HFFc6 (cell line): ENCODE measurements around the gene SH3PXD2A. TPM values are rescaled to one million over a fixed set of nuclear protein-coding genes. Genes with fewer than 3 reads are reported as not detected.

Experiments used
- DNase-seq: peaks from one replicate; pipeline ENCODE4 v3.0.0-alpha.2; 2018
- H3K27ac Mint-ChIP-seq: 2 replicates; pipeline ENCODE4 v1.8.0; 2020; ENCODE audit warnings: mild to moderate bottlenecking, mixed read lengths
- H3K27me3 Mint-ChIP-seq: 2 replicates; pipeline ENCODE4 v1.8.0; 2021; ENCODE audit warnings: mild to moderate bottlenecking, moderate library complexity, mixed read lengths; ENCODE audit not compliant: insufficient read depth
- H3K36me3 Mint-ChIP-seq: 2 replicates; pipeline ENCODE4 v1.8.0; 2021; ENCODE audit warnings: low read depth, mixed read lengths
- H3K4me1 Mint-ChIP-seq: 2 replicates; pipeline ENCODE4 v1.8.0; 2020; ENCODE audit warnings: low read depth, mixed read lengths
- H3K4me3 Mint-ChIP-seq: 2 replicates; pipeline ENCODE4 v1.8.0; 2020; ENCODE audit warnings: mild to moderate bottlenecking, moderate library complexity, mixed read lengths
- H3K9me3 Mint-ChIP-seq: 2 replicates; pipeline ENCODE4 v1.8.0; 2020; ENCODE audit warnings: mild to moderate bottlenecking, mixed read lengths
- total RNA-seq, 6 experiments: library from RNA; stranded (reverse); fragmentation: NEBNext Ultra II Directional; extraction: Animal tissue kit (Norgen Biotek cat#: 25700); gene quantifications; 2 replicates in 1 of 6; 3 replicates in 5 of 6; pipeline ENCODE4 v1.2.3, GENCODE V29; 2021
- TF ChIP-seq, protein P1 (sequence below): fragments of 200-600 bp; sonication (generic); IDR thresholded peaks from 2 replicates; pipeline ENCODE4 v1.5.0; 2021; ENCODE audit warnings: antibody characterized with exemption, mild to moderate bottlenecking

SH3PXD2A gene
- total RNA-seq, 6 experiments from 2014 or later: 75.5 to 113 (median 81.1) TPM

- no peak for DNase-seq
- Mint-ChIP-seq H3K27ac (no peak overlapping the region), H3K4me1 (peaks cover 9% of the 10 kb centered on the region), H3K36me3 (peaks cover 8% of the 10 kb centered on the region), H3K4me3 (no peak overlapping the region), H3K27me3 (peaks cover 5% of the 10 kb centered on the region; the same call in 1 of the 2 replicates), H3K9me3 (no peaks in the 10 kb centered on the region)
- TF ChIP-seq, protein P1, sequence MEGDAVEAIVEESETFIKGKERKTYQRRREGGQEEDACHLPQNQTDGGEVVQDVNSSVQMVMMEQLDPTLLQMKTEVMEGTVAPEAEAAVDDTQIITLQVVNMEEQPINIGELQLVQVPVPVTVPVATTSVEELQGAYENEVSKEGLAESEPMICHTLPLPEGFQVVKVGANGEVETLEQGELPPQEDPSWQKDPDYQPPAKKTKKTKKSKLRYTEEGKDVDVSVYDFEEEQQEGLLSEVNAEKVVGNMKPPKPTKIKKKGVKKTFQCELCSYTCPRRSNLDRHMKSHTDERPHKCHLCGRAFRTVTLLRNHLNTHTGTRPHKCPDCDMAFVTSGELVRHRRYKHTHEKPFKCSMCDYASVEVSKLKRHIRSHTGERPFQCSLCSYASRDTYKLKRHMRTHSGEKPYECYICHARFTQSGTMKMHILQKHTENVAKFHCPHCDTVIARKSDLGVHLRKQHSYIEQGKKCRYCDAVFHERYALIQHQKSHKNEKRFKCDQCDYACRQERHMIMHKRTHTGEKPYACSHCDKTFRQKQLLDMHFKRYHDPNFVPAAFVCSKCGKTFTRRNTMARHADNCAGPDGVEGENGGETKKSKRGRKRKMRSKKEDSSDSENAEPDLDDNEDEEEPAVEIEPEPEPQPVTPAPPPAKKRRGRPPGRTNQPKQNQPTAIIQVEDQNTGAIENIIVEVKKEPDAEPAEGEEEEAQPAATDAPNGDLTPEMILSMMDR: no peak
Observed at GRCh38 chr10:103724771-103725170, 130.6 kb downstream of the SH3PXD2A start.

- peaks cover 8% of the 10 kb centered on the region for H3K36me3 Mint-ChIP-seq
- H3K9me3 Mint-ChIP-seq: no peaks in the 10 kb centered on the region
- H3K4me1 Mint-ChIP-seq: peaks cover 9% of the 10 kb centered on the region
- H3K4me3 Mint-ChIP-seq: no peak overlapping the region
- no peak overlapping the region for H3K27ac Mint-ChIP-seq
- DNase-seq: no peak
- TF ChIP-seq, protein P1: no peak
- H3K27me3 Mint-ChIP-seq: peaks cover 5% of the 10 kb centered on the region; the same call in 1 of the 2 replicates
Observed at GRCh38 chr10:103724074-103724473, 131.3 kb downstream of the SH3PXD2A start.

DNA sequence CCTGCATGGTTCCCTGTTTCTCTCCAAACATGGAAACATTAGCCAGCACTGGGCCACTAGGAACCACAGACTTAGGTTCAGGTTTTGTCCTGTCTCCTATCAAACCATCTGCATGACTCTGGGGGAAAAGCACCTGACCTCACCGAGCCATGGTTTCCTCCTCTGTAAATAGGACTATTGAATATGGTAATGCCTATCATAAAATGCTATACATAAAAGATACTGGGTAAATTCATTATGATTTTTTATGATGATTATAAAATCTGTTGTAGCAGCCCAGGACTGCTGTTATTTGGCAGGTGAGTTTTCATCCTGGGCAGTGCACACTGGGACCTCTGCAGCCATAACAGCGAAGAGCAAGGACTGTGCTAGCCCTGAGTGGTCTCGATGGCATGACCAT lies 131.8 kb downstream of the SH3PXD2A start:
- no peaks in the 10 kb centered on the region for H3K9me3 Mint-ChIP-seq
- TF ChIP-seq, protein P1: no peak
- peaks cover 8% of the 10 kb centered on the region for H3K36me3 Mint-ChIP-seq
- no peak overlapping the region for H3K4me3 Mint-ChIP-seq
- H3K27ac Mint-ChIP-seq: no peak overlapping the region
- DNase-seq: no peak
- peaks cover 5% of the 10 kb centered on the region; the same call in 1 of the 2 replicates for H3K27me3 Mint-ChIP-seq
- H3K4me1 Mint-ChIP-seq: peaks cover 9% of the 10 kb centered on the region

- Mint-ChIP-seq H3K36me3 (peaks cover 8% of the 10 kb centered on the region), H3K9me3 (no peaks in the 10 kb centered on the region), H3K4me3 (no peak overlapping the region), H3K27ac (no peak overlapping the region), H3K27me3 (peaks cover 6% of the 10 kb centered on the region; the same call in 1 of the 2 replicates), H3K4me1 (peaks cover 13% of the 10 kb centered on the region)
- DNase-seq: no peak
- TF ChIP-seq, protein P1: no peak
Observed at GRCh38 chr10:103722632-103723031, 132.7 kb downstream of the SH3PXD2A start.

GRCh38 chr10:103720964-103721335 lies 134.4 kb downstream of the SH3PXD2A start:
- H3K27ac Mint-ChIP-seq: no peak overlapping the region
- DNase-seq: no peak
- H3K4me1 Mint-ChIP-seq: peaks cover 28% of the 10 kb centered on the region
- peaks cover 7% of the 10 kb centered on the region; the same call in 1 of the 2 replicates for H3K27me3 Mint-ChIP-seq
- peaks cover 8% of the 10 kb centered on the region for H3K36me3 Mint-ChIP-seq
- H3K9me3 Mint-ChIP-seq: no peaks in the 10 kb centered on the region
- no peak overlapping the region for H3K4me3 Mint-ChIP-seq
- TF ChIP-seq, protein P1: no peak
